ENCODE measurements around the gene TOB1.

- no peak for TF ChIP-seq CTCF (IDR thresholded peaks at IDR 0.05)
- TF ChIP-seq POLR2A (IDR thresholded peaks at IDR 0.05) = no peak
Observed at GRCh38 chr17:50872710-50873424, 6.7 kb upstream of the TOB1 start.
